ENCODE data around the gene SUPT20HL2. TPM values are rescaled to one million over a fixed set of nuclear protein-coding genes. Genes with fewer than 3 reads are reported as not detected.
"Not testable (repeated sequence)": the region's sequence is repeated elsewhere in the genome, so short reads cannot be mapped to it uniquely, and the experiment has no call there.

Gene SUPT20HL2
- total RNA-seq (not detected), total RNA-seq (0 to 0.24 (median 0) reads per million in 172 experiments)
- not detected for polyA plus RNA-seq (2013, experiment 1 of 2)
- not detected for polyA plus RNA-seq (2013, experiment 2 of 2)

DNA sequence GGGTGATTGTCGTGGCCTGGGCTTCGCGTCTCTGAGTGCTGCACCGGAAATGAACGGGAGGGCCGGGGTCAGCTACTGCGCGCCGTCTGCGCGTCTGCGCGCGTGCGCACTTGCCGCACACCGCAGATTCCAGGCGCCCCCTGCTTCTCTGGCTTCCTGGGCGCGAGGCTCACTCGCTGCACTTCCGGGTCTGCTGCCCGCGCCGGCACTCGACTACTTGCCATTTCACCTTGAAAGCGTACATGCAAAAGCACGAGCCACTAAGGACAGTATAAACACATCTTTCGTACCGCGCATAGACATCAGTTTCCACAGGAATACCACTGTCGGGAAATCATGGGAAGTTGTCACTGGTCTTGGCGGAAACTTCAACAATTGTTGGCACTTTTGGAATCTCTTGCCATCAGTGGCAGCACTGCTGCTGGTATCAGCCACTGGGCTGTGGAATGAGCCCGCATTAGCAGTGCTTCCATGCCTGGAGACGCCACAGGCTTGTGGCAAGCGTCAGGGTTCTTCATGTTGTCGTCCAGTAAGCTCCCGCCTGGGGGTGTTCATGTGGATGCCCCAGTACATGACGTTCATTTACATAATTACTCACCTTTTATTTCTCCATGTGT, at the start of gene SUPT20HL2:
Gene SUPT20HL2, minus strand, starts transcription at position 51 of the 617 bp plus-strand sequence. CDS start 754 bp downstream, outside the sequence.
- H3K27ac Mint-ChIP-seq, result no peak within 1 kb of the TSS

GRCh38 chrX:24362089-24362745, 48.3 kb upstream of the SUPT20HL2 start:
- POLR2A ChIA-PET; H3K27ac ChIP-seq (ENCODE audit: low read depth in 1 of 2, low read length in 2 of 2); H3K9me3 Mint-ChIP-seq; H3K4me3 Mint-ChIP-seq; H3K36me3 ChIP-seq (ENCODE audit: insufficient read depth, low read length); H3K4me3 ChIP-seq (ENCODE audit: low read length); H3K4me1 Mint-ChIP-seq (ENCODE audit: low read depth); ATAC-seq (ENCODE audit: poor library complexity); CTCF ChIA-PET; H3K27ac Mint-ChIP-seq; H3K36me3 Mint-ChIP-seq (ENCODE audit: low read depth); H3K9me3 ChIP-seq (ENCODE audit: control insufficient read depth in 1 of 2, insufficient read depth in 1 of 2, low read length in 2 of 2); intact Hi-C loops (cut with DNase I, micrococcal nuclease); H3K27me3 ChIP-seq (ENCODE audit: control insufficient read depth in 1 of 2, insufficient read depth in 2 of 2, low read length in 2 of 2); H3K4me1 ChIP-seq (ENCODE audit: insufficient read depth, low read length); H3K27me3 Mint-ChIP-seq; DNase-seq: not testable (repeated sequence)

More for the DNA sequence above, at the start of gene SUPT20HL2:
- POLR2A ChIA-PET, result no interaction called here
- Mint-ChIP-seq H3K36me3 (ENCODE audit: low read depth) (no peaks in the 10 kb centered on the region), H3K9me3 (no peaks in the 10 kb centered on the region), H3K27me3 (no peaks in the 10 kb centered on the region), H3K4me3 (no peak within 1 kb of the TSS), H3K4me1 (ENCODE audit: low read depth) (no peaks in the 10 kb centered on the region)
- Histone ChIP-seq H3K4me3 (ENCODE audit: low read length) (no peak within 1 kb of the TSS), H3K27me3 (ENCODE audit: control insufficient read depth in 1 of 2, insufficient read depth in 2 of 2, low read length in 2 of 2) (no peaks in the 10 kb centered on the region), H3K27ac (ENCODE audit: low read depth in 1 of 2, low read length in 2 of 2) (no peak within 1 kb of the TSS), H3K36me3 (ENCODE audit: insufficient read depth, low read length) (no peaks in the 10 kb centered on the region), H3K9me3 (ENCODE audit: control insufficient read depth in 1 of 2, insufficient read depth in 1 of 2, low read length in 2 of 2) (no peaks in the 10 kb centered on the region), H3K4me1 (ENCODE audit: insufficient read depth, low read length) (no peaks in the 10 kb centered on the region)
- TF ChIP-seq, protein P1, sequence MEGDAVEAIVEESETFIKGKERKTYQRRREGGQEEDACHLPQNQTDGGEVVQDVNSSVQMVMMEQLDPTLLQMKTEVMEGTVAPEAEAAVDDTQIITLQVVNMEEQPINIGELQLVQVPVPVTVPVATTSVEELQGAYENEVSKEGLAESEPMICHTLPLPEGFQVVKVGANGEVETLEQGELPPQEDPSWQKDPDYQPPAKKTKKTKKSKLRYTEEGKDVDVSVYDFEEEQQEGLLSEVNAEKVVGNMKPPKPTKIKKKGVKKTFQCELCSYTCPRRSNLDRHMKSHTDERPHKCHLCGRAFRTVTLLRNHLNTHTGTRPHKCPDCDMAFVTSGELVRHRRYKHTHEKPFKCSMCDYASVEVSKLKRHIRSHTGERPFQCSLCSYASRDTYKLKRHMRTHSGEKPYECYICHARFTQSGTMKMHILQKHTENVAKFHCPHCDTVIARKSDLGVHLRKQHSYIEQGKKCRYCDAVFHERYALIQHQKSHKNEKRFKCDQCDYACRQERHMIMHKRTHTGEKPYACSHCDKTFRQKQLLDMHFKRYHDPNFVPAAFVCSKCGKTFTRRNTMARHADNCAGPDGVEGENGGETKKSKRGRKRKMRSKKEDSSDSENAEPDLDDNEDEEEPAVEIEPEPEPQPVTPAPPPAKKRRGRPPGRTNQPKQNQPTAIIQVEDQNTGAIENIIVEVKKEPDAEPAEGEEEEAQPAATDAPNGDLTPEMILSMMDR (IDR thresholded peaks at IDR 0.05), result no peak
- CTCF ChIA-PET, result no interaction called here
- DNase-seq (no peak), ATAC-seq (ENCODE audit: poor library complexity) (no peak)
- intact Hi-C loops (cut with DNase I, micrococcal nuclease), result no loop called here

DNA sequence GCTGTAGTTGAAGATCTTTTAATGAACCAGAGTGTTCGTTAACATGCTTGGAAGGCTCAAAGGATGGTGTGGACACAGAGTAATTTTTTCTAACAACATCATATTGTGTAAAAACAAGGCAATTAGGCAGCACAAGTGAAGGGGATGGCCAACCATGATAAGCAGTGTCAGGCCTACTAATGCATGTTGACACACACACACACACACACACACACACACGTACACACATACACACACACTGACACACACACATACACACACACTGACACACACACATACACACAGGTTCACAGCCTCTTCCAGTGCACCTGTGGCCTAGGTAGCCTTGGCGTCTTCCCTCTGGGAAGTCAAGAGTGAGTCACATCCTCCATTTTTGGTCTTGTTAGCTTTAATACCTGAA, 46.4 kb upstream of the SUPT20HL2 start, which contains the start of gene SUPT20HL1:
Gene SUPT20HL1, plus strand, starts transcription at position 368 of the 400 bp plus-strand sequence. CDS start 2,122 bp downstream, outside the sequence.
- Histone ChIP-seq H3K36me3 (ENCODE audit: insufficient read depth, low read length) (no peaks in the 10 kb centered on the region), H3K4me1 (ENCODE audit: insufficient read depth, low read length) (no peaks in the 10 kb centered on the region), H3K4me3 (ENCODE audit: low read length) (no peak within 1 kb of the TSS), H3K27me3 (ENCODE audit: control insufficient read depth in 1 of 2, insufficient read depth in 2 of 2, low read length in 2 of 2) (no peaks in the 10 kb centered on the region), H3K9me3 (ENCODE audit: control insufficient read depth in 1 of 2, insufficient read depth in 1 of 2, low read length in 2 of 2) (no peaks in the 10 kb centered on the region), H3K27ac (ENCODE audit: low read depth in 1 of 2, low read length in 2 of 2) (no peak within 1 kb of the TSS)
- no peak within 1 kb of the TSS for H3K27ac Mint-ChIP-seq
- no peak within 1 kb of the TSS for H3K4me3 Mint-ChIP-seq
- no peaks in the 10 kb centered on the region for H3K4me1 Mint-ChIP-seq (ENCODE audit: low read depth)
- ATAC-seq (ENCODE audit: poor library complexity), result no peak
- POLR2A ChIA-PET, result no interaction called here
- intact Hi-C loops (cut with DNase I, micrococcal nuclease), result no loop called here
- H3K36me3 Mint-ChIP-seq (ENCODE audit: low read depth), result no peaks in the 10 kb centered on the region
- no peak for DNase-seq
- H3K27me3 Mint-ChIP-seq, result no peaks in the 10 kb centered on the region
- TF ChIP-seq, protein P1 (IDR thresholded peaks at IDR 0.05), result no peak
- CTCF ChIA-PET, result no interaction called here
- no peaks in the 10 kb centered on the region for H3K9me3 Mint-ChIP-seq

Measured in CD4-positive, alpha-beta T cell (primary cell).